Measurements from ENCODE around the gene ZCCHC7.

Gene ZCCHC7

DNA sequence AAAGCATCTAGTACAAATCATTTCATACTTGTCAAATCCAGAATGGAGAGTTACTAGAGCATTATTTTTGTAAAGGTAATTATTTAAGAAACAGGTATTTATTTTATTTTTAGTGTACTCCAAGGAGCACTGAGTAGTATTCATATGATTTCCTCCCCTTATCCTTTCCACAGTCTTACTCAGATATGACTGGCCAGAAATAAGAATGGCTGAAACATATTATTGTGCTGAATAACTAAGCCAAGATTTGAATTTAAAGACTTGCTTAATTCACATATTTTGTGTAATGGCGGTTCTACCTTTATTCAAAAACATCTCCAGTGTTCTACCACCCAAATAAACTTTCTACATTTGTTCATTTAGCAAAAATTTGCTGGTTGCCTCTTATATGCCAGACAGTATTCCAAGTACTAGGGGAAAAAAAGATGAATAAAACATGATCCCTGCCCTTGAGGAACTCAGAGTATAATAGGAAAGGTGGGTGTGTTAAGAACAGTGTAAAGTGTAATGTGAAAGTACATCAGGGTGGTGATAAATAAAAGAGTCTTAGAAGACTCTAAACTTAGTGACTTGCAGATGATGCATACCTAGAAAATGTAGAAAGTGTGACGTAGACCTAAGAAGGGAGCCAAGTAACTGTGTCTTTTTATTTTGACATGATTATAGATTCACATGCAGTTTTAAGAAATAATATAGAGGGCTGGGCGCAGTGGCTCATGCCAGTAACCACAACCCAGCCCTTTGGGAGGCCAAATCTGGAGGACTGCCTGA, 191.7 kb downstream of the ZCCHC7 start:
- TF ChIP-seq, protein P1, sequence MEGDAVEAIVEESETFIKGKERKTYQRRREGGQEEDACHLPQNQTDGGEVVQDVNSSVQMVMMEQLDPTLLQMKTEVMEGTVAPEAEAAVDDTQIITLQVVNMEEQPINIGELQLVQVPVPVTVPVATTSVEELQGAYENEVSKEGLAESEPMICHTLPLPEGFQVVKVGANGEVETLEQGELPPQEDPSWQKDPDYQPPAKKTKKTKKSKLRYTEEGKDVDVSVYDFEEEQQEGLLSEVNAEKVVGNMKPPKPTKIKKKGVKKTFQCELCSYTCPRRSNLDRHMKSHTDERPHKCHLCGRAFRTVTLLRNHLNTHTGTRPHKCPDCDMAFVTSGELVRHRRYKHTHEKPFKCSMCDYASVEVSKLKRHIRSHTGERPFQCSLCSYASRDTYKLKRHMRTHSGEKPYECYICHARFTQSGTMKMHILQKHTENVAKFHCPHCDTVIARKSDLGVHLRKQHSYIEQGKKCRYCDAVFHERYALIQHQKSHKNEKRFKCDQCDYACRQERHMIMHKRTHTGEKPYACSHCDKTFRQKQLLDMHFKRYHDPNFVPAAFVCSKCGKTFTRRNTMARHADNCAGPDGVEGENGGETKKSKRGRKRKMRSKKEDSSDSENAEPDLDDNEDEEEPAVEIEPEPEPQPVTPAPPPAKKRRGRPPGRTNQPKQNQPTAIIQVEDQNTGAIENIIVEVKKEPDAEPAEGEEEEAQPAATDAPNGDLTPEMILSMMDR (IDR thresholded peaks at IDR 0.05; ENCODE audit: borderline replicate concordance, extremely low read depth, low read length, poor library complexity, severe bottlenecking), result no peak
- no peak for TF ChIP-seq EZH2 (IDR thresholded peaks at IDR 0.05; ENCODE audit: borderline replicate concordance, low read depth, low read length, severe bottlenecking)
- no peak overlapping the region for H3K9ac ChIP-seq (ENCODE audit: low read depth, low read length)
- H3K27ac ChIP-seq (ENCODE audit: low read length), result no peak overlapping the region
- peaks cover 8% of the 10 kb centered on the region; the same call in 1 of the 2 replicates for H3K36me3 ChIP-seq (ENCODE audit: insufficient read depth, low read length)
- H3K4me2 ChIP-seq (ENCODE audit: insufficient read depth, low read length), result no peak overlapping the region
- no peaks in the 10 kb centered on the region for H3K27me3 ChIP-seq (ENCODE audit: insufficient read depth, low read length, poor library complexity)
- H3K4me1 ChIP-seq (ENCODE audit: insufficient read depth, low read length), result no peaks in the 10 kb centered on the region
- ATAC-seq (ENCODE audit: insufficient read depth, low read depth) (no peak), DNase-seq (no peak)
- H3K79me2 ChIP-seq (ENCODE audit: insufficient read depth, low read length), result no peaks in the 10 kb centered on the region
- no peak overlapping the region for H3K4me3 ChIP-seq (ENCODE audit: low read depth in 1 of 2, low read length in 2 of 2)
- H2AFZ ChIP-seq (ENCODE audit: low read depth, low read length), result no peak overlapping the region
- no peaks in the 10 kb centered on the region for H4K20me1 ChIP-seq (ENCODE audit: insufficient read depth, low read length)
- H3K9me3 ChIP-seq (ENCODE audit: insufficient read depth, low read length, severe bottlenecking), result no peaks in the 10 kb centered on the region

DNA sequence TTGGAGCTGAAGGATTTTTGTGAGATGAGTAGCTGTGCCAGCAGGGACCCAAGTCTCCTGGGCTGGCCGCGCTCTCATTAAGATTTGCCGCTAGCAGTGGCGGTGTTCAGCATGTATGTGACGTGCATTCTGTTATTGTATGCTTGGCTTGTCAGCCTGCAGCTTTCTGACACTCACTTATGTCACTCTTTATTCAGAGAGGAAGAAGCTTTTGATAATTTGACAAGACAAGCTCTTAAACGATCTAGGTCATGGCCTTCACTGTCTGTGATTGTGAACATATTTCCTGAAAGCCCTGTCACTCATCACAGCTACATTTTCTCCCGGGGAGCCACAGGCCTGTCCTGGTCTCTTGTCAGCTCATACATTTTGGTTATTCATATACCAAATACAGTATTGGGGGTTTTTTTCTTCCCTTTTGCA, 203.9 kb downstream of the ZCCHC7 start:
- Histone ChIP-seq H3K36me3 (ENCODE audit: insufficient read depth, low read length) (peaks cover 5% of the 10 kb centered on the region), H3K4me2 (ENCODE audit: insufficient read depth, low read length) (no peak overlapping the region), H3K27me3 (ENCODE audit: insufficient read depth, low read length, poor library complexity) (no peaks in the 10 kb centered on the region), H3K4me1 (ENCODE audit: insufficient read depth, low read length) (no peaks in the 10 kb centered on the region), H4K20me1 (ENCODE audit: insufficient read depth, low read length) (no peaks in the 10 kb centered on the region), H3K79me2 (ENCODE audit: insufficient read depth, low read length) (no peaks in the 10 kb centered on the region), H3K9me3 (ENCODE audit: insufficient read depth, low read length, severe bottlenecking) (no peaks in the 10 kb centered on the region), H3K27ac (ENCODE audit: low read length) (no peak overlapping the region), H3K9ac (ENCODE audit: low read depth, low read length) (no peak overlapping the region), H3K4me3 (ENCODE audit: low read depth in 1 of 2, low read length in 2 of 2) (no peak overlapping the region), H2AFZ (ENCODE audit: low read depth, low read length) (no peak overlapping the region)
- DNase-seq (no peak), ATAC-seq (ENCODE audit: insufficient read depth, low read depth) (no peak)
- no peak for TF ChIP-seq EZH2 (IDR thresholded peaks at IDR 0.05; ENCODE audit: borderline replicate concordance, low read depth, low read length, severe bottlenecking)
- TF ChIP-seq, protein P1 (IDR thresholded peaks at IDR 0.05; ENCODE audit: borderline replicate concordance, extremely low read depth, low read length, poor library complexity, severe bottlenecking), result no peak

DNA sequence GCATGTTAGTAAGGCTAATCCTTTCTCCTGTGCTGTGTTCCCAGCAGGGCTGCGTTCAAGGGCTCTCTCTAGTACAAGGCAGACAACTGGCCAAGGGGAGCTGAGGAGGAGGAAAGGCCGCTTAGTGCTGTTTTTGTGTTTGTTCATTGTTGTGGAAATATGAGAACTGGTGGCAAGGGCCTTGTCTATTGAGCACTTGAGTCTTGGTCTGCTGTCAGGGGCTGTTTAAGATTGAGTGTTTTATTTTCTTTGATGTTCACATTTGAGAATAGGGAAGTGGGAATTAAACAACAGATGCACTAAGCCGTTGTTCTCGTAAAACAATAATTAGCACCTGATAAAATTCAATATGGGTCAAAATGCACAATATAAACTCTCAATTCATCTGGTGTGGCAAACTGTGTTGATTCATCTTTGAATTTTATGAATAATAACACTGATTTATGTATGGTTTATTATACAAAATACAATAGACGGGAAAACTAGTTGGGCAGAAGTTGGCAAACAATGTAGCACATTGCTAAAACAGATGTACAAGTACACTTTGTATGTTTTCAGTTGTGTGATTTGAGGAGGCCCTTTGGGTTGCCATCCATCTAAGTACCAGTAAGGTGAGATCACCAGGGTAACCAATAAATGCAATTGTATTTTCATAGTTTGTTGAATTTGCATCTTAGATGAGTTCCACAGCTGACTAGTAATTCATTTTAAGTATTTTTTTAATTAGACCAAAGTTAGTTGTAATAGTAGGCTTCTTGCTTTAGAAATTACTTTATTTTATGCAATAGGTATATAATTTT, 204.5 kb downstream of the ZCCHC7 start:
- H3K9ac ChIP-seq (ENCODE audit: low read depth, low read length), result no peak overlapping the region
- no peak overlapping the region for H3K4me2 ChIP-seq (ENCODE audit: insufficient read depth, low read length)
- no peaks in the 10 kb centered on the region for H3K9me3 ChIP-seq (ENCODE audit: insufficient read depth, low read length, severe bottlenecking)
- H3K4me1 ChIP-seq (ENCODE audit: insufficient read depth, low read length), result no peaks in the 10 kb centered on the region
- TF ChIP-seq, protein P1 (IDR thresholded peaks at IDR 0.05; ENCODE audit: borderline replicate concordance, extremely low read depth, low read length, poor library complexity, severe bottlenecking), result no peak
- no peak for TF ChIP-seq EZH2 (IDR thresholded peaks at IDR 0.05; ENCODE audit: borderline replicate concordance, low read depth, low read length, severe bottlenecking)
- H3K79me2 ChIP-seq (ENCODE audit: insufficient read depth, low read length), result no peaks in the 10 kb centered on the region
- DNase-seq, result no peak
- H3K4me3 ChIP-seq (ENCODE audit: low read depth in 1 of 2, low read length in 2 of 2), result no peak overlapping the region
- no peak overlapping the region for H2AFZ ChIP-seq (ENCODE audit: low read depth, low read length)
- H4K20me1 ChIP-seq (ENCODE audit: insufficient read depth, low read length), result no peaks in the 10 kb centered on the region
- H3K27ac ChIP-seq (ENCODE audit: low read length), result no peak overlapping the region
- ATAC-seq (ENCODE audit: insufficient read depth, low read depth), result no peak
- no peaks in the 10 kb centered on the region for H3K27me3 ChIP-seq (ENCODE audit: insufficient read depth, low read length, poor library complexity)
- peaks cover 5% of the 10 kb centered on the region for H3K36me3 ChIP-seq (ENCODE audit: insufficient read depth, low read length)

Data from DND-41 (cell line).